Measurements from ENCODE around the gene CDK14. TPM values are rescaled to one million over a fixed set of nuclear protein-coding genes. Genes with fewer than 3 reads are reported as not detected.
A peak's percentile ranks its signal among the peaks of the same experiment; 100 is the strongest.

Gene CDK14
- polyA plus RNA-seq, 1 donor = 9.7 TPM

DNA sequence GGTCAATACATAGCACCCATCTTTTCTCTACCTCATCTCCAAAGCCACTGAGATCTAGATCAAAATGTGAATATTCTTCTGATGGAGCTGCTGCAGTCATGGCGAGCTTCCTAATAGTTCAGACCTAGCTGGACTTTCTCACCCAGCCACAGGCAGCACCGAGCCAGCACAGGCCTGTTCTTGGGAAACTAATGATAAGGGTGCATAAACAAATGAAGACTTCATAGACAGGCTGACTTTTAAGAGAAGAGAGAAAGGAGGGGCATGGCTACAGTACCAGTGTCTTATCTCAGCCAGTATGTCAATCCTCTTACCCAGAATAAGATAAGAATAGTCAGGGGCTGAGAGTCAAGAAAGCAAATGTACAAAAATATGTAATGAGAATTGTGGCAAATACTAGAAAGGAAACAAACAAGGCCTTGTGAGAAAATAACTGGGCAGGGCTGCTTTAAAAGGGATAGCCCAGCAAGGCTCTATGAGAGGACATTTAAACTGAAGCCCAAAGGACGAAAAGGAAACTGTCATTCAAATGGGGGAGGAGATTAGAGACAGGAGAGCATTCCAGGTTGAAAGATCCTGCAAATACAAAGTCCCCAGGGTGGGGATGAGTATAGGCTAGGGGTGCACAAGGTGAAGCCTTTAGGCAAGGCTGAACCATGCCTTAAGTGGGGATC is 21.8 kb upstream of the CDK14 start:
- Histone ChIP-seq H3K4me1 (ENCODE audit: control insufficient read depth, insufficient read depth, low read length) (peaks cover 6% of the 10 kb centered on the region), H3K27me3 (ENCODE audit: control insufficient read depth, insufficient read depth, low read length) (no peaks in the 10 kb centered on the region), H3K9me3 (ENCODE audit: control insufficient read depth, low read depth, low read length) (no peaks in the 10 kb centered on the region), H3K4me3 (ENCODE audit: low read length) (no peak overlapping the region), H3K27ac (ENCODE audit: low read length) (no peak overlapping the region), H3K36me3 (ENCODE audit: control insufficient read depth, insufficient read depth, low read length) (no peaks in the 10 kb centered on the region)
- peak in 1 of 2 donors; percentile 55 for DNase-seq
- no CpG with 5 or more reads among the region's 3 CpGs for WGBS (ENCODE audit: insufficient coverage, low lambda C conversion rate)

DNA sequence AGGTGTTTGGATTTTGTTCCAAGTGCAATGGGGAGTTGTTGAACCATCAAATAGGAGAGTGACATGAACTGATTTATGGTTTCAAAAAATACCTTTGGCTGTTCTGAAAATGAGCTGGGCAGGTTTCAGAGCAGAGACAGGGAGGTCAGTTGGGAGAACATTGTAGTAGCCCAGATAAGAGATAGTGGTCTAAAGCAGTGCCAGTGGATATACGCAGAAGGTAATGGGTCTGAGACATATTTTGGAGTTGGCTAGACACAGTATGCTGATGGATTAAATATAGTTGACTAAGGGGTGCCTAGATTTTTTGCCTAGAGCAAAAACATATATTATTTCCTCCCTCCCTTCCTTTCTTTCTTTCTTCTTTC is 21.3 kb upstream of the CDK14 start:
- H3K27ac ChIP-seq (ENCODE audit: low read length) = no peak overlapping the region
- no peaks in the 10 kb centered on the region for H3K9me3 ChIP-seq (ENCODE audit: control insufficient read depth, low read depth, low read length)
- no peaks in the 10 kb centered on the region for H3K27me3 ChIP-seq (ENCODE audit: control insufficient read depth, insufficient read depth, low read length)
- peaks cover 6% of the 10 kb centered on the region for H3K4me1 ChIP-seq (ENCODE audit: control insufficient read depth, insufficient read depth, low read length)
- no peak overlapping the region for H3K4me3 ChIP-seq (ENCODE audit: low read length)
- WGBS (ENCODE audit: insufficient coverage, low lambda C conversion rate) = no CpG with 5 or more reads among the region's 1 CpG
- no peak for DNase-seq
- no peaks in the 10 kb centered on the region for H3K36me3 ChIP-seq (ENCODE audit: control insufficient read depth, insufficient read depth, low read length)

DNA sequence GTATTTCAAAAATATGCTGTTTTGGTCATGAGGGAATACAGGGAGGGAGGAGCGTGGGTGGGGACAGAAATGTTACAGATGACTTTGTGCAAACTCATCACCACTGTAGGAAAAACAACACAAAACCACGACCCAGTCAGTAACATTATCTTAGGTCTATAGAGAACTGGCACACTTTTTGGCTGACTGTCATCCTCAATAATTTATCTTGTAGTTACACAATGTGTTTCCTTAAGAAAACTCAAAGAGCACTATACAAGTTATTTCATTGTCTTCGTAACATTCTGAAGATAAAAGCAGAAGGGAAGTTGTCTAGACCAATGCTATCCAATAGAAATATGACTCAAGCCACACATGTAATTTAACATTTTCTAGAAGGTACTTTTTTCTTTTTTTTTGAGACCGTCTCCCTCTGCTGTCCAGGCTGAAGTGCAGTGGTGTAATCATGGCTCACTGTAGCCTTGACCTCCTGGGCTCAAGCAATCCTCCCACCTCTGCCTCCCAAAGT is 16.9 kb upstream of the CDK14 start:
- H3K27ac ChIP-seq (ENCODE audit: low read length) = no peak overlapping the region
- H3K9me3 ChIP-seq (ENCODE audit: control insufficient read depth, low read depth, low read length) = no peaks in the 10 kb centered on the region
- WGBS (ENCODE audit: insufficient coverage, low lambda C conversion rate) = 90% methylated on average over 2 of the region's 4 CpGs
- no peaks in the 10 kb centered on the region for H3K27me3 ChIP-seq (ENCODE audit: control insufficient read depth, insufficient read depth, low read length)
- H3K4me1 ChIP-seq (ENCODE audit: control insufficient read depth, insufficient read depth, low read length) = peaks cover 5% of the 10 kb centered on the region
- DNase-seq = no peak
- H3K36me3 ChIP-seq (ENCODE audit: control insufficient read depth, insufficient read depth, low read length) = no peaks in the 10 kb centered on the region
- no peak overlapping the region for H3K4me3 ChIP-seq (ENCODE audit: low read length)

DNA sequence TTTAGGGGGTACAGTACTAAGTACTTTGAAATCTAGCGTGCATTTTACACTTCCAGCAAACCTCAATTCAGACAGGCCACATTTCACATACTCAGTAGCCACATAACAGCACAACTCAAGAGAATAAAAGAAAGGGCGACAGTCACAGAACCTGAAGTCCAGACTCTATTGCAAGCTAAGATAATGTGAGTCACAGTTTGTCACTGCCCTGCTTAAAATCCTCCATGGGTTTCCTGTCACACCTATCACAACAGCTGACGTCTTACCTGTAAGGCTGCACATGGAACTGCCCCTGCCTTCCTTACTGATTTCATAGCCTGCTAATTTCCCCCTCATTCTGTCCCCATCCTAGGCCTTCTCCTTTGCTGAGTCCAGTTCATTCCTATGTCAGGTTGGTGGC is 16.1 kb upstream of the CDK14 start:
- no peaks in the 10 kb centered on the region for H3K4me1 ChIP-seq (ENCODE audit: control insufficient read depth, insufficient read depth, low read length)
- no peaks in the 10 kb centered on the region for H3K36me3 ChIP-seq (ENCODE audit: control insufficient read depth, insufficient read depth, low read length)
- WGBS (ENCODE audit: insufficient coverage, low lambda C conversion rate) = 100% methylated on average over 1 of the region's 3 CpGs
- no peaks in the 10 kb centered on the region for H3K9me3 ChIP-seq (ENCODE audit: control insufficient read depth, low read depth, low read length)
- H3K27ac ChIP-seq (ENCODE audit: low read length) = no peak overlapping the region
- no peak for DNase-seq
- no peak overlapping the region for H3K4me3 ChIP-seq (ENCODE audit: low read length)
- no peaks in the 10 kb centered on the region for H3K27me3 ChIP-seq (ENCODE audit: control insufficient read depth, insufficient read depth, low read length)

DNA sequence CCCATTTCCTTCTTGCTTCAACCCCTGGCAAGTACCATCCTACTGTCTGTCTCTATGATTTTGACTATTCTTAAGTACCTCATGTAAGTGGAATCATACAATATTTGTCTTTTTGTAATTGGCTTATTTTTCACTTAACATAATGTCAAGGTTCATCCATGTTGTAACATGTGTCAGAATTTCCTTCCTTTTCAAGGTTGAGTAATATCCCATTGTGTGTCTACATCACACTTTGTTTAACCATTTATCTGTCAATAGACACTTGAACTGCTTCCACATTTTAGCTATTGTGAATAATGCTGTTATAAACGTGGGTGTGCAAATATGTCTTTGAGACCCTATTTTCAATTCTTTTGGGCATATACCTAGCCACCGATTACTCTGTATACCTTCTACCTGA is 14.0 kb upstream of the CDK14 start:
- no peak for DNase-seq
- no peaks in the 10 kb centered on the region for H3K9me3 ChIP-seq (ENCODE audit: control insufficient read depth, low read depth, low read length)
- no peak overlapping the region for H3K27ac ChIP-seq (ENCODE audit: low read length)
- no peaks in the 10 kb centered on the region for H3K4me1 ChIP-seq (ENCODE audit: control insufficient read depth, insufficient read depth, low read length)
- WGBS (ENCODE audit: insufficient coverage, low lambda C conversion rate) = 100% methylated on average over 1 of the region's 2 CpGs
- H3K27me3 ChIP-seq (ENCODE audit: control insufficient read depth, insufficient read depth, low read length) = no peaks in the 10 kb centered on the region
- no peak overlapping the region for H3K4me3 ChIP-seq (ENCODE audit: low read length)
- no peaks in the 10 kb centered on the region for H3K36me3 ChIP-seq (ENCODE audit: control insufficient read depth, insufficient read depth, low read length)

GRCh38 chr7:90584378-90584777 is 11.7 kb upstream of the CDK14 start:
- no peak for DNase-seq
- no peaks in the 10 kb centered on the region for H3K27me3 ChIP-seq (ENCODE audit: control insufficient read depth, insufficient read depth, low read length)
- H3K9me3 ChIP-seq (ENCODE audit: control insufficient read depth, low read depth, low read length) = no peaks in the 10 kb centered on the region
- H3K4me1 ChIP-seq (ENCODE audit: control insufficient read depth, insufficient read depth, low read length) = no peaks in the 10 kb centered on the region
- H3K27ac ChIP-seq (ENCODE audit: low read length) = no peak overlapping the region
- H3K36me3 ChIP-seq (ENCODE audit: control insufficient read depth, insufficient read depth, low read length) = no peaks in the 10 kb centered on the region
- 100% methylated on average over 1 of the region's 1 CpG for WGBS (ENCODE audit: insufficient coverage, low lambda C conversion rate)
- no peak overlapping the region for H3K4me3 ChIP-seq (ENCODE audit: low read length)

DNA sequence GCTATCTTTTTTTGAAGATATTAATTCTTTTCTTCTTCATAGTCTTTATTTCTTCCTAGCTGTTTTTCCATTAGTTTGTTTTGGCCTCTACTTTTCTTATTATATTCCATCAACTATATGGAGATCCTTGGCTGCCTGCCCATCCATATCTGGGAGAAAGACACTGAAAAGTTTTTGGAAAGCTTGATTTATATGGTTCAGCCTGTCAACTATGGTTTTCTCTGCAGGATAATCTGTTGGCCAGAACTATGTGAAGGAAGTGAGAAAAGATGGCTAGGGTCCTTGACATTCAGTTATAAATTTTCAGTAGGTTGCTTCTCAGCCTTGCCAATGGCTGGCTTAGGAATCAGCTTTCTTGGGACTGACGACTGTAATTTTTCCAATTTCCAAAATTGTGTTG is 10.0 kb upstream of the CDK14 start:
- Histone ChIP-seq H3K9me3 (ENCODE audit: control insufficient read depth, low read depth, low read length) (no peaks in the 10 kb centered on the region), H3K27ac (ENCODE audit: low read length) (no peak overlapping the region), H3K4me1 (ENCODE audit: control insufficient read depth, insufficient read depth, low read length) (no peaks in the 10 kb centered on the region), H3K36me3 (ENCODE audit: control insufficient read depth, insufficient read depth, low read length) (no peaks in the 10 kb centered on the region), H3K27me3 (ENCODE audit: control insufficient read depth, insufficient read depth, low read length) (no peaks in the 10 kb centered on the region), H3K4me3 (ENCODE audit: low read length) (no peak overlapping the region)
- no peak for DNase-seq
- WGBS (ENCODE audit: insufficient coverage, low lambda C conversion rate) = no CpG with 5 or more reads among the region's 1 CpG

DNA sequence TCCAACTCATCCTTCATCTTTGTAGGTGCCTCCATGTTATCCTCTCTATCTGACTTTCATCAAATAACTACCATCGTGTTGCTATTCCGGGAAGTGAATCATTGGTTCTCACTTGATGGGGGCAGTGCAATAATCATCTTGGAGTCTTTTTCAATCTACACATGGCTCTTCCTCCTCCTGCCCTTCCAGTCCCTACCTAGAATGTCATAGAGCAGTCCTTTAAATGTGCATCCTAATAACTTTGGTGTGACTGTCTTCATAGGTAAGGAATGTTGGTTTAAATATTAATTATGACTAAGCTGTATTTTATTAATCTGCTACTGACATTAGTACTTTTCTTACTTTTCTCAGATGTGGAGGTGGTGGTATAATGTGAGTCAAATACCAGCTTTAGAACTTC is 8.4 kb upstream of the CDK14 start:
- Histone ChIP-seq H3K9me3 (ENCODE audit: control insufficient read depth, low read depth, low read length) (no peaks in the 10 kb centered on the region), H3K36me3 (ENCODE audit: control insufficient read depth, insufficient read depth, low read length) (no peaks in the 10 kb centered on the region), H3K4me1 (ENCODE audit: control insufficient read depth, insufficient read depth, low read length) (no peaks in the 10 kb centered on the region), H3K4me3 (ENCODE audit: low read length) (no peak overlapping the region), H3K27ac (ENCODE audit: low read length) (no peak overlapping the region), H3K27me3 (ENCODE audit: control insufficient read depth, insufficient read depth, low read length) (no peaks in the 10 kb centered on the region)
- DNase-seq = no peak
- no CpG with 5 or more reads among the region's 2 CpGs for WGBS (ENCODE audit: insufficient coverage, low lambda C conversion rate)

DNA sequence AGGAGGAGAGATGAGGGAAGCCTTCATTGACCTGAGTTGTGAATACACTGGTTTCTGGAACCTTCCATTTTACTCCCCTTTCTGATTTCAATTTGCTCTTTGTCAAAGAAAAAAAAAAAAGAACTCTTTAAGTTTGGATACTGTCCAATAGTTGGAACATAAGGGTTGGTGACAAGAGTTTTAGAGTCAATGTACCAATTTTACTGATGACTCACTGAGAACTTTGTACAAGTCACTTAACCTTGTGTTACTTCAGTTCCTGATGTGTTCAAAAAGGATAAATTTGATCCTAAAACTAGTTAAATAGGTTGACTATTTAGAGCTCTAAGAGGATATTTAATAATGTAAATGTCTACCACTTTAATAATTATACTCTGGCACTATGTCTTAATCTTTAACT is 4.1 kb upstream of the CDK14 start:
- Histone ChIP-seq H3K4me1 (ENCODE audit: control insufficient read depth, insufficient read depth, low read length) (peaks cover 6% of the 10 kb centered on the region), H3K9me3 (ENCODE audit: control insufficient read depth, low read depth, low read length) (peaks cover 3% of the 10 kb centered on the region), H3K36me3 (ENCODE audit: control insufficient read depth, insufficient read depth, low read length) (no peaks in the 10 kb centered on the region), H3K27ac (ENCODE audit: low read length) (no peak overlapping the region), H3K4me3 (ENCODE audit: low read length) (no peak overlapping the region), H3K27me3 (ENCODE audit: control insufficient read depth, insufficient read depth, low read length) (peaks cover 4% of the 10 kb centered on the region)
- DNase-seq = no peak

DNA sequence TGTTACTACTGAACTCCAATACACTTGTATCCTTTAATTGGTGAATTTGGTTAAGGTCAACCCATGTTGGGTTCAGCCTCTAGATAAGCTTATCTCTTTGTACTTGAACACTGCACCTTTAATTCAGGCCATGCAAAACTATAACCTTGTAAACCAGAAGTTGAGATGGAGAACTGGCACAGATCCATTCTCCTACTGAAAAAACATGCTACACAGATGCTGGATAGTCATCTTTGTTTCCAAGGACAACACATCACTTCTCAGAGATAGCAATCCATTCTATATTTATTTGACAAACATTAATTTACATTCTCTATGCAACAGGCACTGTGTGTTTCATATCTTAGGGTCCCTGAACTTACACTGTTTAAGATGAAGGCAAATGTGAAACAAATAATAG is 2.9 kb upstream of the CDK14 start:
- H3K9me3 ChIP-seq (ENCODE audit: control insufficient read depth, low read depth, low read length) = peaks cover 3% of the 10 kb centered on the region
- no peaks in the 10 kb centered on the region for H3K36me3 ChIP-seq (ENCODE audit: control insufficient read depth, insufficient read depth, low read length)
- no peak overlapping the region for H3K27ac ChIP-seq (ENCODE audit: low read length)
- no peak overlapping the region for H3K4me3 ChIP-seq (ENCODE audit: low read length)
- DNase-seq = no peak
- H3K27me3 ChIP-seq (ENCODE audit: control insufficient read depth, insufficient read depth, low read length) = peaks cover 5% of the 10 kb centered on the region
- H3K4me1 ChIP-seq (ENCODE audit: control insufficient read depth, insufficient read depth, low read length) = peaks cover 11% of the 10 kb centered on the region

DNA sequence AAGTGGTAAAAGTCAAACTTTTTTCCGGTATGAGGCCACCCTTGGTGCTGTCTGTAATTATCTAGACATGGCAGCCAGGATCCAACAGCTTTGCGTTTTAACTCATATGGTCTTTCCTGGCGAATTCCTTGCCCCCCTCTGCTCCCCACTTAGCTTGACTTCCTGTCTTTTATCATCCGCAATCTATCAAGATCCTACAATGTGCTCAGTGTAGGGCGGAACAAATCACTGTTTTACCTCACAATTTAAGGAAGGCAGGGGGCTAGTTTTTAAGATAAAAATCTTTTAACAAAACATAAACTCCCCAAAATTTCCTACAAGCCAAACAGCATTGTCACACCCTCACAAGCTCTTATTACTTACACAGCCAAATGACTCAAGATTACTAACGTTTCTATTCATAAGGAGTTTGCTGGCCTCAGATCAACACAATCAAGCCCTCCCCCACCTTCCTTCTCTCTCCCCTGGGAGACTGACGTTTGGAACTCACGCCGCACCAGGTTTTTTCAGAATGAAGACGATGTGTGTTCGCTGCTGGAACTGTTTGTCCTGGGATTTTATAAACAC is 1.3 kb upstream of the CDK14 start:
- H3K4me1 ChIP-seq (ENCODE audit: control insufficient read depth, insufficient read depth, low read length) = peaks cover 11% of the 10 kb centered on the region
- WGBS (ENCODE audit: insufficient coverage, low lambda C conversion rate) = 71% methylated on average over 6 of the region's 11 CpGs

More for the DNA sequence above, 1.3 kb upstream of the CDK14 start:
- Histone ChIP-seq H3K27ac (ENCODE audit: low read length) (no peak overlapping the region), H3K9me3 (ENCODE audit: control insufficient read depth, low read depth, low read length) (peaks cover 3% of the 10 kb centered on the region), H3K36me3 (ENCODE audit: control insufficient read depth, insufficient read depth, low read length) (no peaks in the 10 kb centered on the region), H3K4me3 (ENCODE audit: low read length) (no peak overlapping the region), H3K27me3 (ENCODE audit: control insufficient read depth, insufficient read depth, low read length) (peaks cover 5% of the 10 kb centered on the region)
- no peak for DNase-seq

Data from large intestine (tissue), 3 donors.